IMR-90 (cell line): Measurements from ENCODE around the gene HTT. TPM values are rescaled to one million over a fixed set of nuclear protein-coding genes. Genes with fewer than 3 reads are reported as not detected.

Experiments used
- ATAC-seq: fragments of 200-7000 bp; cut with Tn5 transposase; 2 replicates; pipeline ENCODE4 v1.9.1; 2020; ENCODE audit warnings: low read depth, mild to moderate bottlenecking, moderate library complexity
- BruUV-seq: library from RNA; stranded (reverse); fragments of 400-500 nt; replicated peaks from 2 replicates; lab custom pipeline; 2021; lab: Mats Ljungman, UMichigan
- CTCF ChIA-PET: fragments of 300-600 bp; formaldehyde crosslinking; extraction: SDS; loops from one replicate; lab custom pipeline; 2021; ENCODE audit warnings: antibody characterized with exemption; lab: Yijun Ruan, JAX
- POLR2A ChIA-PET: fragments of 300-600 bp; sonication (Branson Sonifier 250); formaldehyde crosslinking; loops from one replicate; lab custom pipeline; 2022; ENCODE audit warnings: antibody characterized with exemption; ENCODE audit not compliant: unreplicated experiment; lab: Charles Lee
- DNase-seq: peaks from one replicate; pipeline ENCODE4 v3.0.0; 2013
- H2AFZ ChIP-seq: replicated peaks from 2 replicates; pipeline ENCODE3; 2013; ENCODE audit warnings: low read length, mild to moderate bottlenecking; ENCODE audit not compliant: poor library complexity
- H2AK5ac ChIP-seq: 2 replicates; pipeline ENCODE4 v1.6.1; 2013; ENCODE audit warnings: low read depth, low read length, inconsistent platforms
- H2AK9ac ChIP-seq: replicated peaks from 2 replicates; pipeline ENCODE3; 2013; ENCODE audit warnings: mild to moderate bottlenecking, low read depth, low read length, moderate library complexity; ENCODE audit not compliant: poor library complexity
- H2BK120ac ChIP-seq: 2 replicates; pipeline ENCODE4 v1.6.1; 2013; ENCODE audit warnings: low read depth, low read length, inconsistent platforms
- H2BK15ac ChIP-seq: 3 replicates; pipeline ENCODE4 v1.6.1; 2013; ENCODE audit warnings: low read depth, low read length, inconsistent platforms
- H2BK20ac ChIP-seq: 2 replicates; pipeline ENCODE4 v1.6.1; 2013; ENCODE audit warnings: low read depth, mild to moderate bottlenecking, inconsistent platforms, low read length, moderate library complexity
- H2BK5ac ChIP-seq: 2 replicates; pipeline ENCODE4 v1.6.1; 2013; ENCODE audit warnings: mild to moderate bottlenecking, low read depth, low read length, inconsistent platforms; ENCODE audit not compliant: poor library complexity, severe bottlenecking
- H3K14ac ChIP-seq: replicated peaks from 2 replicates; pipeline ENCODE4 v1.6.1; 2013; ENCODE audit warnings: low read depth, low read length, inconsistent platforms
- H3K18ac ChIP-seq: 2 replicates; pipeline ENCODE4 v1.6.1; 2013; ENCODE audit warnings: low read depth, low read length, control low read depth
- H3K23ac ChIP-seq: 2 replicates; pipeline ENCODE4 v1.6.1; 2013; ENCODE audit warnings: low read depth, low read length, inconsistent platforms
- H3K27ac ChIP-seq: 2 replicates; pipeline ENCODE4 v1.5.1; 2013; ENCODE audit warnings: mild to moderate bottlenecking, control low read depth, low read length; ENCODE audit not compliant: insufficient read depth
- H3K27me3 ChIP-seq: 2 replicates; pipeline ENCODE4 v1.6.1; 2013; ENCODE audit warnings: low read length; ENCODE audit not compliant: control insufficient read depth, insufficient read depth
- H3K36me3 ChIP-seq: 2 replicates; pipeline ENCODE4 v1.6.1; 2013; ENCODE audit warnings: low read length, mixed read lengths; ENCODE audit not compliant: control insufficient read depth, insufficient read depth
- H3K4ac ChIP-seq: 2 replicates; pipeline ENCODE4 v1.6.1; 2013; ENCODE audit warnings: low read depth, low read length, inconsistent platforms
- H3K4me1 ChIP-seq: 2 replicates; pipeline ENCODE4 v1.6.1; 2013; ENCODE audit warnings: low read length, mixed read lengths; ENCODE audit not compliant: control insufficient read depth, insufficient read depth
- H3K4me2 ChIP-seq: 2 replicates; pipeline ENCODE4 v1.6.1; 2013; ENCODE audit warnings: low read depth, mild to moderate bottlenecking, control low read depth, low read length, moderate library complexity
- H3K4me3 ChIP-seq: 2 replicates; pipeline ENCODE4 v1.5.1; 2013; ENCODE audit warnings: low read depth, mild to moderate bottlenecking, control low read depth, low read length, moderate library complexity; ENCODE audit not compliant: insufficient read depth
- H3K56ac ChIP-seq: 2 replicates; pipeline ENCODE4 v1.6.1; 2013; ENCODE audit warnings: low read length, inconsistent platforms; ENCODE audit not compliant: insufficient read depth; ENCODE audit errors: extremely low read depth
- H3K79me1 ChIP-seq, 2 experiments: 2 replicates each; pipeline ENCODE4 v1.6.1; 2013; ENCODE audit warnings: low read length in 2 of 2, inconsistent platforms in 1 of 2, low read depth in 1 of 2
- H3K9ac ChIP-seq: 2 replicates; pipeline ENCODE4 v1.6.1; 2013; ENCODE audit warnings: low read depth, low read length, control low read depth
- H3K9me1 ChIP-seq: 2 replicates; pipeline ENCODE4 v1.6.1; 2013; ENCODE audit warnings: low read length, inconsistent platforms; ENCODE audit not compliant: insufficient read depth
- H3K9me3 ChIP-seq: 2 replicates; pipeline ENCODE4 v1.6.1; 2013; ENCODE audit warnings: low read length; ENCODE audit not compliant: control insufficient read depth, insufficient read depth
- H4K20me1 ChIP-seq: 2 replicates; pipeline ENCODE4 v1.6.1; 2013; ENCODE audit warnings: low read length, inconsistent platforms; ENCODE audit not compliant: insufficient read depth
- H4K5ac ChIP-seq: 2 replicates; pipeline ENCODE4 v1.6.1; 2013; ENCODE audit warnings: mild to moderate bottlenecking, low read depth, low read length, control low read depth
- H4K8ac ChIP-seq, 2 experiments: 2 replicates each; pipeline ENCODE4 v1.6.1; 2013; ENCODE audit warnings: low read depth in 2 of 2, low read length in 2 of 2, control low read depth in 1 of 2, inconsistent platforms in 1 of 2
- H4K91ac ChIP-seq: 2 replicates; pipeline ENCODE4 v1.6.1; 2013; ENCODE audit warnings: low read depth, low read length, inconsistent platforms; ENCODE audit not compliant: insufficient read depth
- BHLHE40 ChIP-seq: fragments of 150-350 bp; IDR thresholded peaks from 2 replicates; pipeline ENCODE4 v1.6.1; 2016; ENCODE audit warnings: mild to moderate bottlenecking, low read depth, low read length
- CEBPB ChIP-seq: IDR thresholded peaks from 2 replicates; pipeline ENCODE4 v1.6.1; 2012; ENCODE audit warnings: low read depth, low read length, improper control_type of control experiment
- CHD1 ChIP-seq: IDR thresholded peaks from 2 replicates; pipeline ENCODE4 v1.6.1; 2012; ENCODE audit warnings: low read depth, low read length, improper control_type of control experiment
- ELK1 ChIP-seq: fragments of 150-350 bp; IDR thresholded peaks from 2 replicates; pipeline ENCODE4 v1.6.1; 2016; ENCODE audit warnings: low read depth, mild to moderate bottlenecking, low read length, moderate library complexity, borderline replicate concordance
- FOS ChIP-seq: fragments of 150-350 bp; IDR thresholded peaks from 2 replicates; pipeline ENCODE4 v1.6.1; 2016; ENCODE audit warnings: low read depth, low read length
- MAFK ChIP-seq: IDR thresholded peaks from 2 replicates; pipeline ENCODE4 v1.6.1; 2012; ENCODE audit warnings: low read depth, low read length, improper control_type of control experiment
- NFE2L2 ChIP-seq: fragments of 150-350 bp; IDR thresholded peaks from 2 replicates; pipeline ENCODE4 v1.6.1; 2016; ENCODE audit warnings: low read depth, mild to moderate bottlenecking, low read length
- RAD21 ChIP-seq: IDR thresholded peaks from 2 replicates; pipeline ENCODE4 v1.6.1; 2012; ENCODE audit warnings: low read length, improper control_type of control experiment
- RCOR1 ChIP-seq: IDR thresholded peaks from 2 replicates; pipeline ENCODE4 v1.6.1; 2012; ENCODE audit warnings: mild to moderate bottlenecking, low read length, improper control_type of control experiment; ENCODE audit not compliant: insufficient replicate concordance
- RFX5 ChIP-seq: IDR thresholded peaks from 2 replicates; pipeline ENCODE4 v1.8.0; 2012; ENCODE audit warnings: low read depth, mild to moderate bottlenecking, low read length, moderate library complexity
- SMC3 ChIP-seq: fragments of 150-350 bp; IDR thresholded peaks from 2 replicates; pipeline ENCODE4 v1.6.1; 2016; ENCODE audit warnings: low read depth, mild to moderate bottlenecking, antibody characterized with exemption, low read length, moderate library complexity
- WGBS, 2 experiments: methylation state at CpG; one replicate each; pipeline versions ENCODE4 v1.1.5 to v1.1.7; 2013; ENCODE audit warnings: missing lambda C conversion rate in 2 of 2; ENCODE audit not compliant: insufficient read length in 1 of 2; ENCODE audit errors: extremely low coverage in 2 of 2; 5-methylcytosine and 5-hydroxymethylcytosine counted together
- dilution Hi-C: fragments of 300-500 bp; cut with HindIII; formaldehyde crosslinking; loops from one replicate; pipeline ENCODE4 v1.14.3; 2018; ENCODE audit warnings: low sequenced_read_pairs; ENCODE audit not compliant: unreplicated experiment
- in situ Hi-C: fragments of 300-500 bp; cut with MboI; formaldehyde crosslinking; loops from 3 replicates; pipeline ENCODE4 v1.14.3; 2019; ENCODE audit warnings: low sequenced_read_pairs, inconsistent platforms, mixed read lengths
- intact Hi-C: fragments of 100-400 bp; cut with micrococcal nuclease; formaldehyde crosslinking; loops from 2 replicates; pipeline ENCODE4 v1.10.0; 2022
- polyA plus RNA-seq, 3 experiments: library from polyadenylated mRNA; depleted of rRNA; stranded (reverse); fragments of >200 nt; gene quantifications; 2 replicates each; pipeline ENCODE4 v1.2.3, GENCODE V29; 2012; ENCODE audit warnings: low replicate concordance in 1 of 3
- total RNA-seq: library from RNA; depleted of rRNA; stranded (reverse); fragments of >200 nt; gene quantifications from 2 replicates; pipeline ENCODE4 v1.2.3, GENCODE V29; 2012
- TF ChIP-seq, protein P1 (sequence below): fragments of 150-350 bp; IDR thresholded peaks from 2 replicates; pipeline ENCODE4 v1.6.1; 2017; ENCODE audit warnings: mild to moderate bottlenecking, antibody characterized with exemption, low read length, low read depth
- TF ChIP-seq, protein P2 (sequence below): conservative IDR thresholded peaks from 2 replicates; pipeline ENCODE4 v1.5.1; 2012; ENCODE audit warnings: mild to moderate bottlenecking, low read depth, low read length, improper control_type of control experiment

HTT gene
- total and polyA plus RNA-seq, 2 of the 4 experiments (the other 2 are of a cell fraction): 11.6 to 14.3 TPM

GRCh38 chr4:3044870-3045819 is 29.3 kb upstream of the HTT start:
- H2BK5ac ChIP-seq: no peak overlapping the region
- H3K4ac ChIP-seq: no peak overlapping the region
- no peak overlapping the region for H3K18ac ChIP-seq
- dilution Hi-C loops (no loop called here), in situ Hi-C loops (loop anchor here (25.0 kb wide), 1 partner anchor 283 kb away; the partner anchor contains the start of gene TNIP2), intact Hi-C loops (no loop called here)
- BruUV-seq: no TSS peak
- no peaks in the 10 kb centered on the region for H3K79me1 ChIP-seq
- no peak overlapping the region for H4K5ac ChIP-seq
- H2AFZ ChIP-seq: peak overlapping the region; percentile 1
- no peak overlapping the region for H3K56ac ChIP-seq
- no peak for ATAC-seq
- H2BK20ac ChIP-seq: no peak overlapping the region
- no peak overlapping the region for H4K91ac ChIP-seq
- no peak overlapping the region for H3K27ac ChIP-seq
- 86% methylated on average over 5 of the region's 22 CpGs; no CpG with 5 or more reads in 1 of the 2 experiments for WGBS, 2 experiments
- ChIA-PET CTCF (no interaction called here), POLR2A (no interaction called here)
- no peak overlapping the region for H3K14ac ChIP-seq
- no peak overlapping the region for H4K8ac ChIP-seq
- H2AK5ac ChIP-seq: 0 out of 2 replicates have a peak overlapping the region, but pooled peaks have one; percentile 12
- no peak overlapping the region for H2BK120ac ChIP-seq
- no peaks in the 10 kb centered on the region for H4K20me1 ChIP-seq
- no peak overlapping the region for H2BK15ac ChIP-seq
- peaks cover 5% of the 10 kb centered on the region for H3K27me3 ChIP-seq
- H3K4me2 ChIP-seq: no peak overlapping the region
- H3K4me1 ChIP-seq: peaks cover 2% of the 10 kb centered on the region; the same call in 1 of the 2 replicates
- no peak overlapping the region for H3K23ac ChIP-seq
- DNase-seq: peak; percentile 74
- H3K9me1 ChIP-seq: no peaks in the 10 kb centered on the region
- H3K4me3 ChIP-seq: no peak overlapping the region
- peak overlapping the region; percentile 11 for H2AK9ac ChIP-seq
- H3K9ac ChIP-seq: no peak overlapping the region
- H3K36me3 ChIP-seq: no peaks in the 10 kb centered on the region
- no peaks in the 10 kb centered on the region for H3K9me3 ChIP-seq
- no peak for TF ChIP-seq BHLHE40
- TF ChIP-seq FOS: no peak
- no peak for TF ChIP-seq CHD1
- no peak for TF ChIP-seq RAD21
- TF ChIP-seq MAFK: 0 out of 2 replicates have a peak, but pooled peaks have one; percentile 10
- TF ChIP-seq, protein P1, sequence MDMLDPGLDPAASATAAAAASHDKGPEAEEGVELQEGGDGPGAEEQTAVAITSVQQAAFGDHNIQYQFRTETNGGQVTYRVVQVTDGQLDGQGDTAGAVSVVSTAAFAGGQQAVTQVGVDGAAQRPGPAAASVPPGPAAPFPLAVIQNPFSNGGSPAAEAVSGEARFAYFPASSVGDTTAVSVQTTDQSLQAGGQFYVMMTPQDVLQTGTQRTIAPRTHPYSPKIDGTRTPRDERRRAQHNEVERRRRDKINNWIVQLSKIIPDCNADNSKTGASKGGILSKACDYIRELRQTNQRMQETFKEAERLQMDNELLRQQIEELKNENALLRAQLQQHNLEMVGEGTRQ: peak; percentile 61
- no peak for TF ChIP-seq NFE2L2
- no peak for TF ChIP-seq SMC3
- TF ChIP-seq CEBPB: no peak
- TF ChIP-seq RFX5: no peak
- TF ChIP-seq ELK1: no peak
- TF ChIP-seq, protein P2, sequence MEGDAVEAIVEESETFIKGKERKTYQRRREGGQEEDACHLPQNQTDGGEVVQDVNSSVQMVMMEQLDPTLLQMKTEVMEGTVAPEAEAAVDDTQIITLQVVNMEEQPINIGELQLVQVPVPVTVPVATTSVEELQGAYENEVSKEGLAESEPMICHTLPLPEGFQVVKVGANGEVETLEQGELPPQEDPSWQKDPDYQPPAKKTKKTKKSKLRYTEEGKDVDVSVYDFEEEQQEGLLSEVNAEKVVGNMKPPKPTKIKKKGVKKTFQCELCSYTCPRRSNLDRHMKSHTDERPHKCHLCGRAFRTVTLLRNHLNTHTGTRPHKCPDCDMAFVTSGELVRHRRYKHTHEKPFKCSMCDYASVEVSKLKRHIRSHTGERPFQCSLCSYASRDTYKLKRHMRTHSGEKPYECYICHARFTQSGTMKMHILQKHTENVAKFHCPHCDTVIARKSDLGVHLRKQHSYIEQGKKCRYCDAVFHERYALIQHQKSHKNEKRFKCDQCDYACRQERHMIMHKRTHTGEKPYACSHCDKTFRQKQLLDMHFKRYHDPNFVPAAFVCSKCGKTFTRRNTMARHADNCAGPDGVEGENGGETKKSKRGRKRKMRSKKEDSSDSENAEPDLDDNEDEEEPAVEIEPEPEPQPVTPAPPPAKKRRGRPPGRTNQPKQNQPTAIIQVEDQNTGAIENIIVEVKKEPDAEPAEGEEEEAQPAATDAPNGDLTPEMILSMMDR: no peak
- no peak for TF ChIP-seq RCOR1
